ENCODE results near the gene GADD45B. TPM values are rescaled to one million over a fixed set of nuclear protein-coding genes. Genes with fewer than 3 reads are reported as not detected.

The GADD45B gene
- total RNA-seq, 1 experiment from 2014 or later: 16.2 TPM

- Mint-ChIP-seq H3K4me1 (peaks cover 13 to 24% of the 10 kb centered on the region in 2 experiments), H3K4me3 (no peak overlapping the region), H3K36me3 (ENCODE audit: insufficient read depth in 1 of 3, low read depth in 3 of 3) (peaks cover 0 to 12% (median 5%) of the 10 kb centered on the region in 3 experiments; a peak in 5 of 7 replicates), H3K27ac (peak overlapping the region in 1 of 3 experiments; percentile 89; a peak in 1 of 7 replicates), H3K27me3 (ENCODE audit: low read depth) (no peaks in the 10 kb centered on the region), H3K9me3 (no peaks in the 10 kb centered on the region)
- Histone ChIP-seq H3K14ac (ENCODE audit: insufficient read depth, low read length) (no peak overlapping the region), H4K20me1 (ENCODE audit: control insufficient read depth, insufficient read depth, insufficient read length) (no peaks in the 10 kb centered on the region), H3K4ac (ENCODE audit: low read depth, low read length) (no peak overlapping the region), H3K23ac (ENCODE audit: insufficient read length, low read depth, low read length) (no peak overlapping the region), H3K4me2 (ENCODE audit: insufficient read depth, insufficient read length, low read length) (no peak overlapping the region), H4K91ac (ENCODE audit: insufficient read length, low read depth, low read length) (no peak overlapping the region), H2AFZ (ENCODE audit: low read length) (no peak overlapping the region), H3T11ph (ENCODE audit: low read length) (no peak overlapping the region), H3K79me1 (ENCODE audit: insufficient read depth, low read depth, low read length, poor library complexity, severe bottlenecking) (peaks cover 8% of the 10 kb centered on the region), H3K18ac (ENCODE audit: insufficient read length, low read depth, low read length) (no peak overlapping the region), H3K9ac (ENCODE audit: extremely low read depth, insufficient read length, low read length) (no peak overlapping the region), H2AK5ac (ENCODE audit: insufficient read length, low read length) (no peak overlapping the region), H2BK15ac (ENCODE audit: low read depth, low read length) (no peak overlapping the region), H4K8ac (replicated peaks; ENCODE audit: insufficient read length, low read depth, low read length) (no peak overlapping the region), H4K5ac (ENCODE audit: insufficient read length, low read depth, low read length) (no peak overlapping the region), H2BK12ac (ENCODE audit: insufficient read length, low read depth, low read length) (no peak overlapping the region), H2BK120ac (ENCODE audit: low read depth, low read length, poor library complexity, severe bottlenecking) (no peak overlapping the region), H3K4me1 (ENCODE audit: insufficient read depth, low read length) (no peaks in the 10 kb centered on the region; the same call in 1 of the 2 replicates), H3K79me2 (ENCODE audit: insufficient read depth, low read length) (peaks cover 41% of the 10 kb centered on the region; the same call in 1 of the 2 replicates), H3K27me3 (ENCODE audit: insufficient read depth, low read length) (no peaks in the 10 kb centered on the region), H2BK20ac (ENCODE audit: low read depth, low read length, poor library complexity, severe bottlenecking) (no peak overlapping the region), H3K56ac (ENCODE audit: insufficient read length, low read depth, low read length) (no peak overlapping the region), H3K23me2 (ENCODE audit: insufficient read length, low read depth, low read length, poor library complexity, severe bottlenecking) (no peaks in the 10 kb centered on the region), H3K27ac (ENCODE audit: insufficient read length, low read depth, low read length) (no peak overlapping the region), H3K9me3 (ENCODE audit: control insufficient read depth, low read depth, low read length) (no peaks in the 10 kb centered on the region), H2BK5ac (ENCODE audit: insufficient read length, low read length) (no peak overlapping the region)
- no peak for TF ChIP-seq CTCF (conservative IDR thresholded peaks at IDR 0.05)
- no CpG with 5 or more reads among the region's 18 CpGs for WGBS (ENCODE audit: extremely low coverage, insufficient read length, low lambda C conversion rate)
- no peak for DNase-seq
Observed at GRCh38 chr19:2451741-2452140, 24.2 kb upstream of the GADD45B start.

All from H9 (cell line).